Bronchial epithelial cell (primary cell): ENCODE data around the gene PIK3R4. TPM values are rescaled to one million over a fixed set of nuclear protein-coding genes. Genes with fewer than 3 reads are reported as not detected.
A peak's percentile ranks its signal among the peaks of the same experiment; 100 is the strongest.

Source experiments
- DNase-seq: peaks from one replicate; pipeline ENCODE4 v3.0.0-alpha.2; 2010; ENCODE audit warnings: low read depth
- FAIRE-seq: peaks from 2 replicates; lab custom pipeline; 2011; peaks lifted over from hg19 to GRCh38; lab: Jason Lieb, UNC
- H3K27me3 ChIP-seq: 2 replicates; pipeline ENCODE4 v1.5.1; 2011; ENCODE audit warnings: low read length; ENCODE audit not compliant: control insufficient read depth, insufficient read depth
- H3K36me3 ChIP-seq: 2 replicates; pipeline ENCODE4 v1.5.1; 2011; ENCODE audit warnings: low read length; ENCODE audit not compliant: control insufficient read depth, insufficient read depth
- H3K4me3 ChIP-seq: 2 replicates; pipeline ENCODE4 v1.5.1; 2011; ENCODE audit warnings: mild to moderate bottlenecking, low read depth, low read length, control low read depth
- CTCF ChIP-seq: IDR thresholded peaks from 2 replicates; pipeline ENCODE4 v1.5.1; 2011; ENCODE audit warnings: mild to moderate bottlenecking, moderate library complexity, low read length, control low read depth, inconsistent platforms; ENCODE audit not compliant: insufficient read depth, severe bottlenecking
- total RNA-seq: library from RNA; depleted of rRNA; stranded (reverse); fragments of >200 nt; gene quantifications from 2 replicates; pipeline ENCODE4 v1.2.1, GENCODE V29; 2014

The PIK3R4 gene
- total RNA-seq, 1 donor from 2014 or later: 23.7 TPM

GRCh38 chr3:130757611-130758150 is 11.1 kb upstream of the PIK3R4 start:
- FAIRE-seq: no peak
- TF ChIP-seq CTCF: no peak
- Histone ChIP-seq H3K27me3 (no peaks in the 10 kb centered on the region), H3K4me3 (no peak overlapping the region), H3K36me3 (no peaks in the 10 kb centered on the region)
- no peak for DNase-seq

DNA sequence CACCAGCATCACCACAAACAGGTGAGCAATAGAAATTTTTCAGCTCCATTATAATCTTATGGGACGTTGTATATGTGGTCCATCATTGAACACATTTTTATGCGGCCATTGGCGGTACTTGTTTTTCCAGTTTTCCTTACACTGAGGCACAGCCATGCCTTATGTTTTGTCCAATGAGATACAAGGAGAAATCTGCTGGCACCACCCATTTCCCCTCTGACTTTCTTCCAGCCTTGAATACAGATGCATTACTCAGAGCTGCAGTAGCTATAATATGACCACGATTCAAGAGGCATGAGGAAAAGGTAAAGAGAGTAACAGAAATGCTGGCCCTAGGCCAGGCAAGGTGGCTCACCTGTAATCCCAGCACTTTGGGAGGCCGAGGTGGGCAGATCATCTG is 9.0 kb upstream of the PIK3R4 start:
- Histone ChIP-seq H3K36me3 (no peaks in the 10 kb centered on the region), H3K27me3 (no peaks in the 10 kb centered on the region), H3K4me3 (no peak overlapping the region)
- peak; percentile 96 for DNase-seq
- no peak for FAIRE-seq
- TF ChIP-seq CTCF: no peak

GRCh38 chr3:130748981-130749380 is 2.4 kb upstream of the PIK3R4 start:
- no peak for FAIRE-seq
- no peaks in the 10 kb centered on the region for H3K36me3 ChIP-seq
- H3K27me3 ChIP-seq: no peaks in the 10 kb centered on the region
- no peak overlapping the region for H3K4me3 ChIP-seq
- no peak for DNase-seq
- TF ChIP-seq CTCF: no peak

DNA sequence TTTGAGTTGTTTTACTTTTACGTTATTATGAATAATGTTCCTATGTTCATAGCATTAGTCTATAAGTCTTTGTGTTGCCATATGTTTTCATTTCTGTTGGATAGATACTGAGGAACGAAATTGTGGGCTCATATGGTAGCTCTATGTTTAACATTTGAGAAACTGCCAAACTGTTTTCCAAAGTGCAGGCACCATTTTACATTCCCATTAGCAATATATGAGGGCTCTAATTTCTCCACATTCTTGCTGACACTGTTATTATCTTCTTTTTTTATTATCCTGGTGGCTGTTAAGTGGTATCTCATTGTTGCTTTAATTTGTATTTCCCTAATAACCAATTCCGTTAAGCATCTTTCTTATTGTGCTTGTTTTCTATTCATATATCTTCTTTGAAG is 1.8 kb upstream of the PIK3R4 start:
- no peak for TF ChIP-seq CTCF
- Histone ChIP-seq H3K4me3 (no peak overlapping the region), H3K36me3 (no peaks in the 10 kb centered on the region), H3K27me3 (no peaks in the 10 kb centered on the region)
- DNase-seq: no peak
- FAIRE-seq: no peak

DNA sequence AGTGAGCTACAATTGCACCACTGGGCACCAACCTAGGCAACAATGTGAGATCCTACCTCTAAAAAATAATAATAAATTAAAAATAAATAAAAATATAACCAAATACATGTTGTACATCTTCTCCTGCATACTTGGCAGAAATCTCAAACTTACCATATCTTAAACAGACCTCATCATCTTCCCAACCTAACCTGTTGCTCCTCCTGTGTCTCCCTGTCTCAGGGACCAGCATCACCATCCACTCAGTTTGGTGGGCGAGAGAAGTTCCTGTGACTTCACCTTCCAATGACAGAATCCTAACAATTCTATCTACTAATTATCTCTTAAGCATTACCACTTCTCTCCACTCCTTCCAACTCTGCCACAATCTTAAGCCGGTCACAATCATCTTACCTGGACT is 3.3 kb downstream of the PIK3R4 start:
- H3K27me3 ChIP-seq: no peaks in the 10 kb centered on the region
- no peaks in the 10 kb centered on the region for H3K36me3 ChIP-seq
- no peak for DNase-seq
- no peak for TF ChIP-seq CTCF
- H3K4me3 ChIP-seq: no peak overlapping the region
- FAIRE-seq: no peak

GRCh38 chr3:130741946-130742610 is 4.6 kb downstream of the PIK3R4 start:
- DNase-seq: no peak
- no peak for FAIRE-seq
- Histone ChIP-seq H3K27me3 (no peaks in the 10 kb centered on the region), H3K36me3 (no peaks in the 10 kb centered on the region), H3K4me3 (no peak overlapping the region)
- TF ChIP-seq CTCF: no peak
